ENCODE data around the gene RNASE4. TPM values are rescaled to one million over a fixed set of nuclear protein-coding genes. Genes with fewer than 3 reads are reported as not detected.

The RNASE4 gene
- polyA plus RNA-seq, 1 donor (not counting 4 experiments of a cell fraction or from before 2014, with no cell fraction given): 5.5 TPM

- H3K36me3 ChIP-seq (ENCODE audit: control insufficient read depth in 2 of 2, extremely low read depth in 1 of 2, insufficient read depth in 2 of 2, low read length in 2 of 2): no peaks in the 10 kb centered on the region
- H3K9me1 ChIP-seq (ENCODE audit: control insufficient read depth, extremely low read depth, insufficient read depth, low read length): no peaks in the 10 kb centered on the region
- DNase-seq (ENCODE audit: low read depth, low spot score) (peak; percentile 85), FAIRE-seq (no peak)
- H4K20me1 ChIP-seq (ENCODE audit: control insufficient read depth, extremely low read depth, insufficient read depth, low read length): no peaks in the 10 kb centered on the region
- peak overlapping the region; percentile 88 for H3K4me2 ChIP-seq (ENCODE audit: control insufficient read depth, extremely low read depth, insufficient read depth, low read depth, low read length)
- no peaks in the 10 kb centered on the region for H3K27me3 ChIP-seq (ENCODE audit: control insufficient read depth, extremely low read depth, insufficient read depth, low read length)
- peak overlapping the region; percentile 90 for H3K27ac ChIP-seq (ENCODE audit: control insufficient read depth, insufficient read depth, low read length)
- dilution Hi-C loops (cut with MboI; ENCODE audit: extremely low pct_ligation_motif_present, low sequenced_read_pairs): no loop called here
- peak overlapping the region; percentile 75 to 87 (median 84) for H3K4me3 ChIP-seq (ENCODE audit: control insufficient read depth in 2 of 3, extremely low read depth in 1 of 3, insufficient read depth in 2 of 3, low read depth in 1 of 3, low read length in 3 of 3)
- TF ChIP-seq CTCF (optimal IDR thresholded peaks at IDR 0.05 in 1 of 3, IDR thresholded peaks at IDR 0.05 in 1 of 3, conservative IDR thresholded peaks at IDR 0.05 in 1 of 3; ENCODE audit: extremely low read depth in 1 of 3, insufficient read depth in 2 of 3, low read length in 3 of 3) (no peak), EZH2 (IDR thresholded peaks at IDR 0.05; ENCODE audit: low read length) (no peak)
- no peaks in the 10 kb centered on the region for H3K9me3 ChIP-seq (ENCODE audit: control insufficient read depth, low read depth, low read length)
- peak overlapping the region; percentile 96 for H2AFZ ChIP-seq (ENCODE audit: control insufficient read depth, low read length)
- H3K4me1 ChIP-seq (ENCODE audit: control insufficient read depth, extremely low read depth, insufficient read depth, low read length): peaks cover 19% of the 10 kb centered on the region
- H3K9ac ChIP-seq (ENCODE audit: control insufficient read depth, extremely low read depth, insufficient read depth, low read length): peak overlapping the region; percentile 90
- H3K79me2 ChIP-seq (ENCODE audit: control insufficient read depth, insufficient read depth, low read length): no peaks in the 10 kb centered on the region
These were observed 2.8 kb upstream of the RNASE4 start for GRCh38 chr14:20681348-20682126.

GRCh38 chr14:20682127-20682434 lies 2.3 kb upstream of the RNASE4 start:
- Histone ChIP-seq H3K79me2 (ENCODE audit: control insufficient read depth, insufficient read depth, low read length) (no peaks in the 10 kb centered on the region), H3K27me3 (ENCODE audit: control insufficient read depth, extremely low read depth, insufficient read depth, low read length) (no peaks in the 10 kb centered on the region), H3K27ac (ENCODE audit: control insufficient read depth, insufficient read depth, low read length) (peak overlapping the region; percentile 90), H3K9me3 (ENCODE audit: control insufficient read depth, low read depth, low read length) (no peaks in the 10 kb centered on the region), H3K4me2 (ENCODE audit: control insufficient read depth, extremely low read depth, insufficient read depth, low read depth, low read length) (peak overlapping the region; percentile 88), H4K20me1 (ENCODE audit: control insufficient read depth, extremely low read depth, insufficient read depth, low read length) (no peaks in the 10 kb centered on the region), H3K9me1 (ENCODE audit: control insufficient read depth, extremely low read depth, insufficient read depth, low read length) (no peaks in the 10 kb centered on the region), H3K4me3 (ENCODE audit: control insufficient read depth in 2 of 3, extremely low read depth in 1 of 3, insufficient read depth in 2 of 3, low read depth in 1 of 3, low read length in 3 of 3) (peak overlapping the region; percentile 75 to 87 (median 84)), H3K36me3 (ENCODE audit: control insufficient read depth in 2 of 2, extremely low read depth in 1 of 2, insufficient read depth in 2 of 2, low read length in 2 of 2) (no peaks in the 10 kb centered on the region), H3K9ac (ENCODE audit: control insufficient read depth, extremely low read depth, insufficient read depth, low read length) (peak overlapping the region; percentile 90), H3K4me1 (ENCODE audit: control insufficient read depth, extremely low read depth, insufficient read depth, low read length) (peaks cover 19% of the 10 kb centered on the region), H2AFZ (ENCODE audit: control insufficient read depth, low read length) (peak overlapping the region; percentile 60)
- DNase-seq (ENCODE audit: low read depth, low spot score) (no peak), FAIRE-seq (no peak)
- TF ChIP-seq EZH2 (IDR thresholded peaks at IDR 0.05; ENCODE audit: low read length) (no peak), CTCF (optimal IDR thresholded peaks at IDR 0.05 in 1 of 3, IDR thresholded peaks at IDR 0.05 in 1 of 3, conservative IDR thresholded peaks at IDR 0.05 in 1 of 3; ENCODE audit: extremely low read depth in 1 of 3, insufficient read depth in 2 of 3, low read length in 3 of 3) (no peak)
- dilution Hi-C loops (cut with MboI; ENCODE audit: extremely low pct_ligation_motif_present, low sequenced_read_pairs): no loop called here
